Measurements from ENCODE around the gene PACSIN3.

The PACSIN3 gene

DNA sequence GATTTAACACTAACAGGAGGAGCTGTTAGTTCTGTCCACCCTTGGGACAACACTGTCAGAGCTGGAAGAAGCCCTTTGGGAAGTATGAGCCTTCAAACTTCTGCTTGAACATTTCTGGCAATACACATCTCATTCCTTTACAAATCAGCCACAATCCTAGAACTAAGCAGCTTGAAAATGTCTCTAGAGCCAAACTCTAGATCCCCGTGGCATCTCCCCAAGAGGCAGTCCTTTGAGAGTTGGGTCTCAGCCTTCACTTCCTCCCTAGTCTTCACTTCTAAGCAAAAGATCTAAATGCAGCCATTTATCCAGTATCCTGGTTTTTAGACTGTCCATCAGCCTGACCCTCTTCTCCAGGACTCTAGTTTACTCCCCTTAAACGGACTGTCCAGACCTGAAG is 36.5 kb downstream of the PACSIN3 start:
- no peak for TF ChIP-seq REST (IDR thresholded peaks at IDR 0.05; ENCODE audit: insufficient read depth in 1 of 2, low read depth in 2 of 2, low read length in 2 of 2)
- TF ChIP-seq POLR2AphosphoS5 (IDR thresholded peaks at IDR 0.05; ENCODE audit: low read depth, low read length), result no peak
- no peak for TF ChIP-seq TAF1 (IDR thresholded peaks at IDR 0.05; ENCODE audit: borderline replicate concordance, insufficient read depth, low read length)
- TF ChIP-seq FOXP2 (optimal IDR thresholded peaks at IDR 0.05; ENCODE audit: borderline replicate concordance, extremely low read depth, extremely low read length, insufficient read depth), result no peak
- TF ChIP-seq SIN3A (IDR thresholded peaks at IDR 0.05; ENCODE audit: borderline replicate concordance, insufficient read depth, low read length), result no peak

GRCh38 chr11:47148903-47149531 is 37.2 kb downstream of the PACSIN3 start:
- no peak for TF ChIP-seq REST (IDR thresholded peaks at IDR 0.05; ENCODE audit: insufficient read depth in 1 of 2, low read depth in 2 of 2, low read length in 2 of 2)
- no peak for TF ChIP-seq POLR2AphosphoS5 (IDR thresholded peaks at IDR 0.05; ENCODE audit: low read depth, low read length)
- no peak for TF ChIP-seq FOXP2 (optimal IDR thresholded peaks at IDR 0.05; ENCODE audit: borderline replicate concordance, extremely low read depth, extremely low read length, insufficient read depth)
- no peak for TF ChIP-seq SIN3A (IDR thresholded peaks at IDR 0.05; ENCODE audit: borderline replicate concordance, insufficient read depth, low read length)
- TF ChIP-seq TAF1 (IDR thresholded peaks at IDR 0.05; ENCODE audit: borderline replicate concordance, insufficient read depth, low read length), result no peak

GRCh38 chr11:47148270-47148669 is 38.0 kb downstream of the PACSIN3 start:
- TF ChIP-seq FOXP2 (optimal IDR thresholded peaks at IDR 0.05; ENCODE audit: borderline replicate concordance, extremely low read depth, extremely low read length, insufficient read depth) (no peak), SIN3A (IDR thresholded peaks at IDR 0.05; ENCODE audit: borderline replicate concordance, insufficient read depth, low read length) (no peak), REST (IDR thresholded peaks at IDR 0.05; ENCODE audit: insufficient read depth in 1 of 2, low read depth in 2 of 2, low read length in 2 of 2) (no peak)

DNA sequence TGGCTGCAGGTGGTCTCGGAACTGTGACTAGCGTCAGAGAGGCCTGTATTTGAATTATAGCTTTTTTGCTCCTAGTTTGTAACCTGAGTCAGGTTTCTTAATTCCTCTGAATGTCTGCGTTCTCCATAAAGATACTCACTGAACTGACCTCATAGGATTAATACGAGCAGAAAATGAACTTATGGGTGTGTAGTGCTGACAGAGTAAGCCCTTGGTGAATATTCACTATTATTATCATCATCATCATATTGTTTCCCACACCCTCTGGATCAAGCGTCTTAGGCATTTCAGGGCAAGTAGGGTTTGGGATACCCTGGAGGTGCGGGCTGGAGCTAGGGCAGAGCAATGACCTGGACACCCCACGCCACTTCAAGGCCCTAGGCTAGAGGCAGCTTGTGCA is 38.6 kb downstream of the PACSIN3 start:
- TF ChIP-seq REST (IDR thresholded peaks at IDR 0.05; ENCODE audit: insufficient read depth in 1 of 2, low read depth in 2 of 2, low read length in 2 of 2), result no peak
- no peak for TF ChIP-seq TAF1 (IDR thresholded peaks at IDR 0.05; ENCODE audit: borderline replicate concordance, insufficient read depth, low read length)
- TF ChIP-seq POLR2AphosphoS5 (IDR thresholded peaks at IDR 0.05; ENCODE audit: low read depth, low read length), result no peak
- no peak for TF ChIP-seq SIN3A (IDR thresholded peaks at IDR 0.05; ENCODE audit: borderline replicate concordance, insufficient read depth, low read length)
- TF ChIP-seq FOXP2 (optimal IDR thresholded peaks at IDR 0.05; ENCODE audit: borderline replicate concordance, extremely low read depth, extremely low read length, insufficient read depth), result no peak

GRCh38 chr11:47147250-47147649 is 39.0 kb downstream of the PACSIN3 start:
- TF ChIP-seq REST (IDR thresholded peaks at IDR 0.05; ENCODE audit: insufficient read depth in 1 of 2, low read depth in 2 of 2, low read length in 2 of 2) (no peak), POLR2AphosphoS5 (IDR thresholded peaks at IDR 0.05; ENCODE audit: low read depth, low read length) (no peak), TAF1 (IDR thresholded peaks at IDR 0.05; ENCODE audit: borderline replicate concordance, insufficient read depth, low read length) (no peak), FOXP2 (optimal IDR thresholded peaks at IDR 0.05; ENCODE audit: borderline replicate concordance, extremely low read depth, extremely low read length, insufficient read depth) (no peak), SIN3A (IDR thresholded peaks at IDR 0.05; ENCODE audit: borderline replicate concordance, insufficient read depth, low read length) (no peak)

Measured in PFSK-1 (cell line).